Smooth muscle cell (in vitro differentiated cells): ENCODE results near the gene TCP1. TPM values are rescaled to one million over a fixed set of nuclear protein-coding genes. Genes with fewer than 3 reads are reported as not detected.
"Not testable (repeated sequence)": the region's sequence is repeated elsewhere in the genome, so short reads cannot be mapped to it uniquely, and the experiment has no call there.

Experiments used
- DNase-seq: peaks from one replicate; lab custom pipeline; 2025; ENCODE audit not compliant: unreplicated experiment; lab: John Stamatoyannopoulos, UW
- H2AFZ ChIP-seq: fragments of 200-600 bp; sonication (generic); 2 replicates; pipeline ENCODE4 v1.6.0; 2016; ENCODE audit warnings: antibody characterized with exemption, low read depth, mild to moderate bottlenecking
- H3F3A ChIP-seq: fragments of 200-600 bp; sonication (generic); 2 replicates; pipeline ENCODE4 v1.6.0; 2017; ENCODE audit warnings: antibody characterized with exemption, low read depth
- H3K27ac ChIP-seq: fragments of 200-600 bp; sonication (generic); 2 replicates; pipeline ENCODE4 v1.5.1; 2016; ENCODE audit warnings: low read depth, mild to moderate bottlenecking
- H3K27me3 ChIP-seq: fragments of 200-600 bp; sonication (generic); 2 replicates; pipeline ENCODE4 v1.6.1; 2016; ENCODE audit warnings: low read depth, mild to moderate bottlenecking
- H3K36me3 ChIP-seq: fragments of 200-600 bp; sonication (generic); 2 replicates; pipeline ENCODE4 v1.5.1; 2016; ENCODE audit warnings: low read depth
- H3K4me1 ChIP-seq: fragments of 200-600 bp; sonication (generic); 2 replicates; pipeline ENCODE4 v1.5.1; 2016; ENCODE audit warnings: low read depth
- H3K4me2 ChIP-seq: fragments of 200-600 bp; sonication (generic); 2 replicates; pipeline ENCODE4 v1.6.0; 2016; ENCODE audit warnings: mild to moderate bottlenecking
- H3K4me3 ChIP-seq: fragments of 200-600 bp; sonication (generic); 2 replicates; pipeline ENCODE4 v1.5.1; 2016; ENCODE audit warnings: mild to moderate bottlenecking
- H3K79me2 ChIP-seq: fragments of 200-600 bp; sonication (generic); 2 replicates; pipeline ENCODE4 v1.6.0; 2016; ENCODE audit warnings: low read depth, mild to moderate bottlenecking
- H3K9ac ChIP-seq: fragments of 200-600 bp; sonication (generic); 2 replicates; pipeline ENCODE4 v1.6.0; 2016; ENCODE audit warnings: low read depth
- H3K9me3 ChIP-seq: fragments of 200-600 bp; sonication (generic); replicated peaks from 2 replicates; pipeline ENCODE4 v1.5.1; 2016; ENCODE audit warnings: low read depth
- H4K20me1 ChIP-seq: fragments of 200-600 bp; sonication (generic); 2 replicates; pipeline ENCODE4 v1.6.0; 2016; ENCODE audit warnings: low read depth
- CTCF ChIP-seq: fragments of 200-600 bp; sonication (generic); IDR thresholded peaks from 2 replicates; pipeline ENCODE4 v1.5.1; 2017; ENCODE audit warnings: borderline replicate concordance, mild to moderate bottlenecking, antibody characterized with exemption; ENCODE audit not compliant: insufficient read depth, poor library complexity, severe bottlenecking
- WGBS: methylation state at CpG from one replicate; pipeline ENCODE4 v1.1.7; 2016; ENCODE audit warnings: low lambda C conversion rate; 5-methylcytosine and 5-hydroxymethylcytosine counted together
- polyA plus RNA-seq: library from polyadenylated mRNA; unstranded; fragments of >200 nt; fragmentation: Nextera tagmentation; extraction: Ambion mirVana; gene quantifications from 2 replicates; pipeline ENCODE4 v1.2.1, GENCODE V29; 2016
- total RNA-seq: library from RNA; depleted of rRNA; stranded (reverse); fragments of >200 nt; gene quantifications from 2 replicates; pipeline ENCODE4 v1.2.3, GENCODE V29; 2014

TCP1 gene
- total and polyA plus RNA-seq, 2 experiments from 2014 or later: 125 to 132 TPM

- no peaks in the 10 kb centered on the region for H3K4me1 ChIP-seq
- H2AFZ ChIP-seq: no peak overlapping the region
- H3K9me3 ChIP-seq: no peaks in the 10 kb centered on the region
- no peaks in the 10 kb centered on the region for H3K79me2 ChIP-seq
- no peaks in the 10 kb centered on the region for H4K20me1 ChIP-seq
- no peaks in the 10 kb centered on the region for H3F3A ChIP-seq
- no peak overlapping the region for H3K27ac ChIP-seq
- no peak overlapping the region for H3K9ac ChIP-seq
- H3K4me2 ChIP-seq: no peak overlapping the region
- no peak for DNase-seq
- no peaks in the 10 kb centered on the region for H3K36me3 ChIP-seq
- TF ChIP-seq CTCF: no peak
- 83% methylated on average over 7 of the region's 7 CpGs for WGBS
- no peaks in the 10 kb centered on the region for H3K27me3 ChIP-seq
- no peak overlapping the region for H3K4me3 ChIP-seq
These were observed 38.7 kb upstream of the TCP1 start for GRCh38 chr6:159828074-159828473.

- H3K9me3 ChIP-seq: no peaks in the 10 kb centered on the region
- H2AFZ ChIP-seq: no peak overlapping the region
- H3K4me1 ChIP-seq: no peaks in the 10 kb centered on the region
- no peaks in the 10 kb centered on the region for H3F3A ChIP-seq
- no peak overlapping the region for H3K27ac ChIP-seq
- H3K36me3 ChIP-seq: no peaks in the 10 kb centered on the region
- no peaks in the 10 kb centered on the region for H4K20me1 ChIP-seq
- no peaks in the 10 kb centered on the region for H3K79me2 ChIP-seq
- no peak overlapping the region for H3K9ac ChIP-seq
- no peak for DNase-seq
- 96% methylated on average over 16 of the region's 16 CpGs for WGBS
- H3K4me2 ChIP-seq: no peak overlapping the region
- no peaks in the 10 kb centered on the region for H3K27me3 ChIP-seq
- H3K4me3 ChIP-seq: no peak overlapping the region
- TF ChIP-seq CTCF: no peak
These were observed 37.7 kb upstream of the TCP1 start for GRCh38 chr6:159826968-159827647.

GRCh38 chr6:159826004-159826403 lies 36.6 kb upstream of the TCP1 start:
- Histone ChIP-seq H4K20me1 (no peaks in the 10 kb centered on the region), H3K4me2 (no peak overlapping the region), H3K79me2 (no peaks in the 10 kb centered on the region), H2AFZ (no peak overlapping the region), H3F3A (no peaks in the 10 kb centered on the region), H3K27ac (no peak overlapping the region), H3K4me1 (no peaks in the 10 kb centered on the region), H3K36me3 (no peaks in the 10 kb centered on the region), H3K4me3 (no peak overlapping the region), H3K27me3 (no peaks in the 10 kb centered on the region), H3K9ac (no peak overlapping the region), H3K9me3 (no peaks in the 10 kb centered on the region)
- TF ChIP-seq CTCF: no peak
- DNase-seq: no peak
- WGBS: 97% methylated on average over 12 of the region's 13 CpGs

- not testable (repeated sequence) for H3K4me1 ChIP-seq, H4K20me1 ChIP-seq, H3K4me3 ChIP-seq, H2AFZ ChIP-seq, H3K9ac ChIP-seq, H3K9me3 ChIP-seq, H3K4me2 ChIP-seq, H3K27ac ChIP-seq, DNase-seq, H3K79me2 ChIP-seq, H3K36me3 ChIP-seq, H3K27me3 ChIP-seq, H3F3A ChIP-seq
- 97% methylated on average over 9 of the region's 9 CpGs for WGBS
These were observed 35.3 kb upstream of the TCP1 start for GRCh38 chr6:159824690-159825089.
